ENCODE data around the gene SPATA2L.

The SPATA2L gene

GRCh38 chr16:89722392-89723278 lies 21.1 kb upstream of the SPATA2L start:
- H3K4me2 ChIP-seq (ENCODE audit: low read depth, low read length, poor library complexity, severe bottlenecking) = peak overlapping the region; percentile 68
- H3K9me2 ChIP-seq (replicated peaks; ENCODE audit: insufficient read depth, low read length) = no peaks in the 10 kb centered on the region
- peaks cover 7% of the 10 kb centered on the region; the same call in 1 of the 2 replicates for H4K20me1 ChIP-seq (ENCODE audit: low read depth, low read length)
- H3F3A ChIP-seq (ENCODE audit: insufficient read depth) = peaks cover 5% of the 10 kb centered on the region
- no peaks in the 10 kb centered on the region for H3K9me3 ChIP-seq (ENCODE audit: insufficient read depth, low read length)
- no peaks in the 10 kb centered on the region for H3K27me3 ChIP-seq (ENCODE audit: low read length)
- H2AFZ ChIP-seq (ENCODE audit: low read depth, low read length, severe bottlenecking) = no peak overlapping the region
- no peaks in the 10 kb centered on the region for H3K79me2 ChIP-seq (ENCODE audit: insufficient read depth, low read length)
- no peaks in the 10 kb centered on the region for H3K36me3 ChIP-seq (ENCODE audit: low read length)
- peak overlapping the region; percentile 75 for H3K9ac ChIP-seq (ENCODE audit: low read length)
- no peak overlapping the region for H3K27ac ChIP-seq (ENCODE audit: low read depth, low read length)
- TF ChIP-seq, protein P1, sequence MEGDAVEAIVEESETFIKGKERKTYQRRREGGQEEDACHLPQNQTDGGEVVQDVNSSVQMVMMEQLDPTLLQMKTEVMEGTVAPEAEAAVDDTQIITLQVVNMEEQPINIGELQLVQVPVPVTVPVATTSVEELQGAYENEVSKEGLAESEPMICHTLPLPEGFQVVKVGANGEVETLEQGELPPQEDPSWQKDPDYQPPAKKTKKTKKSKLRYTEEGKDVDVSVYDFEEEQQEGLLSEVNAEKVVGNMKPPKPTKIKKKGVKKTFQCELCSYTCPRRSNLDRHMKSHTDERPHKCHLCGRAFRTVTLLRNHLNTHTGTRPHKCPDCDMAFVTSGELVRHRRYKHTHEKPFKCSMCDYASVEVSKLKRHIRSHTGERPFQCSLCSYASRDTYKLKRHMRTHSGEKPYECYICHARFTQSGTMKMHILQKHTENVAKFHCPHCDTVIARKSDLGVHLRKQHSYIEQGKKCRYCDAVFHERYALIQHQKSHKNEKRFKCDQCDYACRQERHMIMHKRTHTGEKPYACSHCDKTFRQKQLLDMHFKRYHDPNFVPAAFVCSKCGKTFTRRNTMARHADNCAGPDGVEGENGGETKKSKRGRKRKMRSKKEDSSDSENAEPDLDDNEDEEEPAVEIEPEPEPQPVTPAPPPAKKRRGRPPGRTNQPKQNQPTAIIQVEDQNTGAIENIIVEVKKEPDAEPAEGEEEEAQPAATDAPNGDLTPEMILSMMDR (IDR thresholded peaks at IDR 0.05; ENCODE audit: insufficient read depth, low read length, poor library complexity, severe bottlenecking) = no peak
- no peak for TF ChIP-seq EZH2phosphoT487 (conservative IDR thresholded peaks at IDR 0.05; ENCODE audit: low read length)
- H3K4me3 ChIP-seq (ENCODE audit: insufficient read depth, low read length, poor library complexity, severe bottlenecking) = peak overlapping the region; percentile 90

DNA sequence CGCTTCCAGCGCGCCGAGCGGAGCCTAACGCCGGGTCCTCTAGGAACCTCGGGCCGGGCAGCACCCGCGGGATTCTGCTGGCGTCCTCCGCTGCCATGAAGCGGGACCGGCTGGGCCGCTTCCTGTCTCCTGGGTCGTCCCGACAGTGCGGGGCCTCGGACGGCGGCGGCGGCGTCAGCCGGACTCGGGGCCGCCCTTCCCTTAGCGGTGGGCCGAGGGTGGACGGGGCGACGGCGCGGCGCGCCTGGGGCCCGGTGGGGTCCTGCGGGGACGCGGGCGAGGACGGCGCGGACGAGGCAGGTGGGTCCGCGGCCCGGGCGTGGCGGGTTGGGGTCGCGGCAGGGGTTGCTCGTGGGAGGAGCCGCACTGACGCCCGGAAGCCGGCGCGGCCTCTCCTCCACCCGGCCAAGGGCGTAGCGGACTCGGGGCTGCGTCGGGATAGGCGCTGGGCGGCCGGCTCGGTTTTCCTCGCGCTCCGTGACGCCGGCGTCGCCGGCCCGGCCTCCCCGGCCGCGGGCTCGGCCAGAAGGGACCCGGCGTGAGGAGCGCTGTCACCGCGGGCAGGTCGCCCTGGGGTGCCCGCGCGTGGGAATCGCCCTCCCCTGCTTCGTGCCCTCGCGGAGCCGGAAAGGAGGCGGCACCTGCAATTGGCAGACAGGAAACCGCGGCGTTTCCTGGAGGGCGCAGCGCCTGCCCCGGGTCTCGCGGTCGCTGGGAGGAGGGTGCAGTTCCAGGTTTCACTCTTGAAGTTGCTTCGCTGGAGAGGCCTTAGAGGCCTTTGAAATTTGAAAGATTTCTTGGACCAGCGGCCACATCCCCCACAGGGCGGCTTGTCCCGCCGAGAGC lies 20.3 kb upstream of the SPATA2L start:
- H3K9me3 ChIP-seq (ENCODE audit: insufficient read depth, low read length) = no peaks in the 10 kb centered on the region
- peaks cover 7% of the 10 kb centered on the region; the same call in 1 of the 2 replicates for H4K20me1 ChIP-seq (ENCODE audit: low read depth, low read length)
- TF ChIP-seq, protein P1 (IDR thresholded peaks at IDR 0.05; ENCODE audit: insufficient read depth, low read length, poor library complexity, severe bottlenecking) = no peak
- TF ChIP-seq EZH2phosphoT487 (conservative IDR thresholded peaks at IDR 0.05; ENCODE audit: low read length) = no peak
- H3K4me3 ChIP-seq (ENCODE audit: insufficient read depth, low read length, poor library complexity, severe bottlenecking) = peak overlapping the region; percentile 90
- peaks cover 5% of the 10 kb centered on the region for H3F3A ChIP-seq (ENCODE audit: insufficient read depth)
- peak overlapping the region; percentile 95 for H2AFZ ChIP-seq (ENCODE audit: low read depth, low read length, severe bottlenecking)
- peak overlapping the region; percentile 75 for H3K9ac ChIP-seq (ENCODE audit: low read length)
- no peaks in the 10 kb centered on the region for H3K79me2 ChIP-seq (ENCODE audit: insufficient read depth, low read length)
- H3K27ac ChIP-seq (ENCODE audit: low read depth, low read length) = peak overlapping the region; percentile 54; the same call in 1 of the 2 replicates
- H3K36me3 ChIP-seq (ENCODE audit: low read length) = no peaks in the 10 kb centered on the region
- no peaks in the 10 kb centered on the region for H3K27me3 ChIP-seq (ENCODE audit: low read length)
- peak overlapping the region; percentile 68 for H3K4me2 ChIP-seq (ENCODE audit: low read depth, low read length, poor library complexity, severe bottlenecking)
- H3K9me2 ChIP-seq (replicated peaks; ENCODE audit: insufficient read depth, low read length) = no peaks in the 10 kb centered on the region

GRCh38 chr16:89720813-89721545 lies 19.5 kb upstream of the SPATA2L start, which contains the start of the genes VPS9D1 and ZNF276:
VPS9D1 (minus strand) TSS chr16:89720898; CDS start chr16:89720861, 37 bp downstream.
ZNF276 (plus strand) TSS chr16:89721537; CDS start chr16:89721641, 104 bp downstream.
- Histone ChIP-seq H2AFZ (ENCODE audit: low read depth, low read length, severe bottlenecking) (peak within 1 kb of the TSS; percentile 95), H3K9ac (ENCODE audit: low read length) (peak within 1 kb of the TSS; percentile 75), H3K4me3 (ENCODE audit: insufficient read depth, low read length, poor library complexity, severe bottlenecking) (peak within 1 kb of the TSS; percentile 90), H3F3A (ENCODE audit: insufficient read depth) (peaks cover 5% of the 10 kb centered on the region), H3K36me3 (ENCODE audit: low read length) (no peaks in the 10 kb centered on the region), H3K9me2 (replicated peaks; ENCODE audit: insufficient read depth, low read length) (no peaks in the 10 kb centered on the region), H3K27ac (ENCODE audit: low read depth, low read length) (peak within 1 kb of the TSS; percentile 54), H3K9me3 (ENCODE audit: insufficient read depth, low read length) (no peaks in the 10 kb centered on the region), H3K79me2 (ENCODE audit: insufficient read depth, low read length) (no peaks in the 10 kb centered on the region), H3K4me2 (ENCODE audit: low read depth, low read length, poor library complexity, severe bottlenecking) (peak within 1 kb of the TSS; percentile 68), H4K20me1 (ENCODE audit: low read depth, low read length) (peaks cover 7% of the 10 kb centered on the region; the same call in 1 of the 2 replicates), H3K27me3 (ENCODE audit: low read length) (no peaks in the 10 kb centered on the region)
- TF ChIP-seq EZH2phosphoT487 (conservative IDR thresholded peaks at IDR 0.05; ENCODE audit: low read length) = no peak
- TF ChIP-seq, protein P1 (IDR thresholded peaks at IDR 0.05; ENCODE audit: insufficient read depth, low read length, poor library complexity, severe bottlenecking) = no peak
